GM12891 (cell line): ENCODE measurements around the gene ENTPD5.

Source experiments
- DNase-seq: peaks from one replicate; pipeline ENCODE4 v3.0.0; 2011; ENCODE audit warnings: low spot score; ENCODE audit not compliant: insufficient read length
- FAIRE-seq: peaks from 2 replicates; lab custom pipeline; 2011; peaks lifted over from hg19 to GRCh38; lab: Jason Lieb, UNC
- PAX5 ChIP-seq: IDR thresholded peaks from 2 replicates; pipeline ENCODE4 v1.6.1; 2011; ENCODE audit warnings: low read length, moderate library complexity, mild to moderate bottlenecking; ENCODE audit not compliant: insufficient read depth, severe bottlenecking
- POLR2A ChIP-seq: IDR thresholded peaks from 2 replicates; pipeline ENCODE4 v1.6.1; 2011; ENCODE audit warnings: low read depth, low read length, control low read depth
- POLR2AphosphoS5 ChIP-seq: IDR thresholded peaks from 2 replicates; pipeline ENCODE4 v1.6.1; 2011; ENCODE audit warnings: low read depth, low read length, control low read depth
- POU2F2 ChIP-seq: IDR thresholded peaks from 2 replicates; pipeline ENCODE4 v1.6.1; 2011; ENCODE audit warnings: low read depth, mild to moderate bottlenecking, control low read depth, low read length, moderate library complexity
- SPI1 ChIP-seq: IDR thresholded peaks from 2 replicates; pipeline ENCODE4 v1.6.1; 2011; ENCODE audit warnings: low read depth, low read length, control low read depth
- TAF1 ChIP-seq: IDR thresholded peaks from 2 replicates; pipeline ENCODE4 v1.6.1; 2011; ENCODE audit warnings: low read depth, low read length, control low read depth

Gene ENTPD5

DNA sequence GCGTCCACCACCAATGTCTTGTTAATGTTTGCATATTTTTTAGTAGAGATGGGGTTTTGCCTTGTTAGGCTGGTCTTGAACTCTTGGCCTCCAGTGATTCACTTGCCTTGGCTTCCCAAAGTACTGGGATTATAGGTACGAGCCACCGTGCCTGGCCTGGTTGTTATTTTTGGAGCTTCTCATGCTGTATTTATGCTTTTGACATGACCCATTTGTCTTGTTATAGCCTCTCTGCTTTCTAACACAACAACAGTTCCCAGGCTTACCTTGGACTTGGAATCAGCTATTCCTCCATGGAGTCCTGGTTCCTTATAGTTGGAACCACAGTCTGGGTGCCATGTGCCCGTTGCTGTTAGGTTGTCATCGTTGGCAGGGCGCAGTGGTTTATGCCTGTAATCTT is 102.8 kb downstream of the ENTPD5 start:
- DNase-seq (no peak), FAIRE-seq (no peak)
- TF ChIP-seq SPI1 = no peak
- TF ChIP-seq PAX5 = no peak
- TF ChIP-seq POLR2AphosphoS5 = no peak
- TF ChIP-seq TAF1 = no peak
- TF ChIP-seq POLR2A = no peak
- no peak for TF ChIP-seq POU2F2

DNA sequence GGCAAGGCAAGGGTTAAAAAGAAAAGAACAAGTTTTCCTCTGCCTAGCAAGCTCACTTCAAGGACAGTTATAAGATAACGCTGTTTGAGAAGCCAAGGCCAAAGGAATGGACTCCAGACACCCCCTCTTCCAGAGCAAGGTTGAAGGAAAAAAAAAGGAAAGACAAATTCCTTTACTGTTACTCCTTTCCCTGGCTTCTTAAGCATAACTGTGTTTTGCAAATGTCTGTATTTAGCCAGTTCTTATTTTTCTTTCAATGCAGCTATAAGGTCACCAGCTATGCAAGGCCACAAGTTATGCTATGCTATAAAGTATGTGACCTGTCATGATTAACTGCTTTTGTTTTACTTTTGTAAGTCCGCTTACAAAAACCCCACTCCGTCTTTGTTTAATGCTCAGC is 105.8 kb downstream of the ENTPD5 start:
- FAIRE-seq (no peak), DNase-seq (no peak)
- TF ChIP-seq POLR2A = no peak
- TF ChIP-seq POLR2AphosphoS5 = no peak
- TF ChIP-seq TAF1 = no peak
- TF ChIP-seq POU2F2 = no peak
- no peak for TF ChIP-seq PAX5
- no peak for TF ChIP-seq SPI1

DNA sequence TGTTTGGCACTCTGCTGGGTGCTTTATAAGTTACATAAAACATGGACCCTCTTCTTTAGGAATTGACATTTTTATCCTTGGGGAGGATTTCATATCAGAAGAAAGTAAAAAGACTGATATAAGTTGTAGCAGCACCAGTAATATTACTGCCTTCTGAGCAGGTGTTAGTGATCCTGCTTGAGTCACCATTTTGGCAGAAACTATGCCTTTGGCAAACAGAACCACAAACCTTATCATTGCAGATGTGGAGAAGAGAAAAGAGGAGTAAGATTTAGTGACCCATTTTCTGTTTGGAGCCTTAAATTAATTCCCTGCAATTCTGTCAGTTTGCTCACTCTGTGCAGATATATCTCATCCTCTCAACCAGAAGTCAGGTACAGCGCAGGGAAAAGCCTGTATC is 109.4 kb downstream of the ENTPD5 start:
- DNase-seq (no peak), FAIRE-seq (no peak)
- TF ChIP-seq TAF1 (no peak), POLR2A (no peak), PAX5 (no peak), SPI1 (no peak)
